Measurements from ENCODE around the gene HEATR3. TPM values are rescaled to one million over a fixed set of nuclear protein-coding genes. Genes with fewer than 3 reads are reported as not detected.

HEATR3 gene
- total and polyA plus RNA-seq, 2 of the 13 experiments (the other 11 are each of a cell fraction or from before 2014, with no cell fraction given) = 22.4 to 52.4 TPM

DNA sequence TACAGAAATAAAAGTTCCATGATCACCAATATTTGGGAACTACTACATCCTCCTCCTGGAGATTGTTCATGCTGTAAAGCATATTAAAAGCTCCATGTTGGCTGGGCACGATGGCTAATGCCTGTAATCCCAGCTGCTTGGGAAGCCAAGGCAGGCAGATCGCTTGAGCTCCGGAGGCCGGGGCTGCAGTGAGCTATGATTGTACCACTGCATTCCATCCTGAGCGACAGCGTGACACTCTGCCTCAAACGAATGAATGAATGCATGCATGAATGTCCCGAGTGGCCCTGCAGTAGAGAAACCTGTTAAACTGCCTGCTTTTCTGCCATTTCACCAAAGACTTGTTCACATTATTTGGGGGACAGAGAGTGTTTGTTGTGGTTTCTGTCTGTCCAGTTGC is 25.8 kb upstream of the HEATR3 start (continued):
- TF ChIP-seq ZNF292 (CRISPR knock-in tag; IDR thresholded peaks at IDR 0.05; ENCODE audit: borderline replicate concordance, low read depth) (peak; percentile 93; the same call in 1 of the 2 replicates), ZNF34 (CRISPR knock-in tag; IDR thresholded peaks at IDR 0.05; ENCODE audit: borderline replicate concordance) (no peak), ZSCAN30 (CRISPR knock-in tag; IDR thresholded peaks at IDR 0.05) (no peak), KLF9 (CRISPR knock-in tag; IDR thresholded peaks at IDR 0.05; ENCODE audit: low read depth) (no peak), SNAI1 (CRISPR knock-in tag; IDR thresholded peaks at IDR 0.05; ENCODE audit: borderline replicate concordance) (no peak), ZNF207 (IDR thresholded peaks at IDR 0.05; ENCODE audit: borderline replicate concordance) (no peak), CEBPG (CRISPR knock-in tag; IDR thresholded peaks at IDR 0.05) (peak; percentile 86), ZNF430 (CRISPR knock-in tag; IDR thresholded peaks at IDR 0.05) (peak; percentile 20; the same call in 1 of the 2 replicates)
- TF ChIP-seq, protein P1, sequence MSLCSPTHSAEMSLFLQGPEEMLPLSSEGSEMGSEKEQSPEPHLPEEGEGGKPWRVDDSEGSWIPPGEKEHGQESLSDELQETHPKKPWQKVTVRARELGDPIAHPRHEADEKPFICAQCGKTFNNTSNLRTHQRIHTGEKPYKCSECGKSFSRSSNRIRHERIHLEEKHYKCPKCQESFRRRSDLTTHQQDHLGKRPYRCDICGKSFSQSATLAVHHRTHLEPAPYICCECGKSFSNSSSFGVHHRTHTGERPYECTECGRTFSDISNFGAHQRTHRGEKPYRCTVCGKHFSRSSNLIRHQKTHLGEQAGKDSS (CRISPR knock-in tag; IDR thresholded peaks at IDR 0.05; ENCODE audit: borderline replicate concordance, low read depth) = no peak
- TF ChIP-seq, protein P2, sequence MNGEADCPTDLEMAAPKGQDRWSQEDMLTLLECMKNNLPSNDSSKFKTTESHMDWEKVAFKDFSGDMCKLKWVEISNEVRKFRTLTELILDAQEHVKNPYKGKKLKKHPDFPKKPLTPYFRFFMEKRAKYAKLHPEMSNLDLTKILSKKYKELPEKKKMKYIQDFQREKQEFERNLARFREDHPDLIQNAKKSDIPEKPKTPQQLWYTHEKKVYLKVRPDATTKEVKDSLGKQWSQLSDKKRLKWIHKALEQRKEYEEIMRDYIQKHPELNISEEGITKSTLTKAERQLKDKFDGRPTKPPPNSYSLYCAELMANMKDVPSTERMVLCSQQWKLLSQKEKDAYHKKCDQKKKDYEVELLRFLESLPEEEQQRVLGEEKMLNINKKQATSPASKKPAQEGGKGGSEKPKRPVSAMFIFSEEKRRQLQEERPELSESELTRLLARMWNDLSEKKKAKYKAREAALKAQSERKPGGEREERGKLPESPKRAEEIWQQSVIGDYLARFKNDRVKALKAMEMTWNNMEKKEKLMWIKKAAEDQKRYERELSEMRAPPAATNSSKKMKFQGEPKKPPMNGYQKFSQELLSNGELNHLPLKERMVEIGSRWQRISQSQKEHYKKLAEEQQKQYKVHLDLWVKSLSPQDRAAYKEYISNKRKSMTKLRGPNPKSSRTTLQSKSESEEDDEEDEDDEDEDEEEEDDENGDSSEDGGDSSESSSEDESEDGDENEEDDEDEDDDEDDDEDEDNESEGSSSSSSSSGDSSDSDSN (CRISPR knock-in tag; IDR thresholded peaks at IDR 0.05) = peak; percentile 51; the same call in 1 of the 2 replicates
- TF ChIP-seq, protein P3, sequence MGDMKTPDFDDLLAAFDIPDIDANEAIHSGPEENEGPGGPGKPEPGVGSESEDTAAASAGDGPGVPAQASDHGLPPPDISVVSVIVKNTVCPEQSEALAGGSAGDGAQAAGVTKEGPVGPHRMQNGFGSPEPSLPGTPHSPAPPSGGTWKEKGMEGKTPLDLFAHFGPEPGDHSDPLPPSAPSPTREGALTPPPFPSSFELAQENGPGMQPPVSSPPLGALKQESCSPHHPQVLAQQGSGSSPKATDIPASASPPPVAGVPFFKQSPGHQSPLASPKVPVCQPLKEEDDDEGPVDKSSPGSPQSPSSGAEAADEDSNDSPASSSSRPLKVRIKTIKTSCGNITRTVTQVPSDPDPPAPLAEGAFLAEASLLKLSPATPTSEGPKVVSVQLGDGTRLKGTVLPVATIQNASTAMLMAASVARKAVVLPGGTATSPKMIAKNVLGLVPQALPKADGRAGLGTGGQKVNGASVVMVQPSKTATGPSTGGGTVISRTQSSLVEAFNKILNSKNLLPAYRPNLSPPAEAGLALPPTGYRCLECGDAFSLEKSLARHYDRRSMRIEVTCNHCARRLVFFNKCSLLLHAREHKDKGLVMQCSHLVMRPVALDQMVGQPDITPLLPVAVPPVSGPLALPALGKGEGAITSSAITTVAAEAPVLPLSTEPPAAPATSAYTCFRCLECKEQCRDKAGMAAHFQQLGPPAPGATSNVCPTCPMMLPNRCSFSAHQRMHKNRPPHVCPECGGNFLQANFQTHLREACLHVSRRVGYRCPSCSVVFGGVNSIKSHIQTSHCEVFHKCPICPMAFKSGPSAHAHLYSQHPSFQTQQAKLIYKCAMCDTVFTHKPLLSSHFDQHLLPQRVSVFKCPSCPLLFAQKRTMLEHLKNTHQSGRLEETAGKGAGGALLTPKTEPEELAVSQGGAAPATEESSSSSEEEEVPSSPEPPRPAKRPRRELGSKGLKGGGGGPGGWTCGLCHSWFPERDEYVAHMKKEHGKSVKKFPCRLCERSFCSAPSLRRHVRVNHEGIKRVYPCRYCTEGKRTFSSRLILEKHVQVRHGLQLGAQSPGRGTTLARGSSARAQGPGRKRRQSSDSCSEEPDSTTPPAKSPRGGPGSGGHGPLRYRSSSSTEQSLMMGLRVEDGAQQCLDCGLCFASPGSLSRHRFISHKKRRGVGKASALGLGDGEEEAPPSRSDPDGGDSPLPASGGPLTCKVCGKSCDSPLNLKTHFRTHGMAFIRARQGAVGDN (CRISPR knock-in tag; IDR thresholded peaks at IDR 0.05) = peak; percentile 49

Measured in HepG2 (cell line).